GM10266 (cell line): ENCODE results near the gene SLC26A9.

Experiments
- DNase-seq: peaks from one replicate; pipeline ENCODE4 v3.0.0; 2012; ENCODE audit errors: extremely low spot score
- CTCF ChIP-seq: IDR thresholded peaks from 2 replicates; pipeline ENCODE4 v1.5.1; 2012; ENCODE audit warnings: mild to moderate bottlenecking, low read depth; ENCODE audit not compliant: control insufficient read depth, insufficient read depth; ENCODE audit errors: missing control alignments

The SLC26A9 gene

DNA sequence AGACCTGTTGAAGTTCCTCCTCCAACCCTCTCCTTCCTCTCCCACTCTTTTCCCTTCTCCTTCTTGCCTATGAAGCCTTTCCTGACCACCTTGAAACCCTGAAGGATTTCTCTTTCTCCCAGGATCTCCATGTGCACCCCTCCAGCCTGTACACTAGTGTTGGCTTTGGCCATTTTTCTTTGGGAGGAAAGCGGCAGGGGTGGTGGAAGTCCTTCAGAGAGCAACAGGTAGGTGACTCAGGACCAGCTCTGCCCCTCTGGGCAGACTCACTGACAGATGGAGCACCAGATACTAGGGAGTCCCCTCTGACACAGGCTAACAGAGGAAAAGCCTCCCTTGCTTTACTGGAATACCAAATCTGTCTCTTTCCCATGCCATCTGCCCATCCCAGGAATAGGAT lies 4.6 kb downstream of the SLC26A9 start:
- no peak for TF ChIP-seq CTCF
- DNase-seq: no peak

- DNase-seq: no peak
Observed at GRCh38 chr1:205936846-205937586, 6.2 kb downstream of the SLC26A9 start.

DNA sequence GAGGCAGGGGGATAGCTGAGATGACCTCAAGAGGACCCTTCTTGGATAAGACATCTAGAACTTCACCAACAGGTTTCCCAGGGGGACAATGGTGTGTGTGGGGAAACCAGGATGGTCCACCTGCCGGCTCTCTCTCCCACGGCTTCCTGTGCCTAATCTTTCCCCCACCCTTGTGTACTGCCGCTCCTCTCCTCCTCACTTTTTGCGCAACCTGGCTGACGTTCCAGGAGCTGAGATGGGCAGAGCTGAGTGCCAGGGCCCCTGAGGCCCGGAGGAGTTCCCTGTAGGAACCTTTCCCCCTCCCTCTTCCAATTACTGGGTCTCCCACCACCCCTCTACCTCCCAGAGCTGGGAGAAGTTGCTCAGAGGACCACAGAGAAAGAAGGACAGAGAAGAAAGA lies 6.9 kb downstream of the SLC26A9 start:
- no peak for TF ChIP-seq CTCF
- DNase-seq: no peak

More at GRCh38 chr1:205936846-205937586, 6.2 kb downstream of the SLC26A9 start:
- TF ChIP-seq CTCF: no peak

- no peak for DNase-seq
- no peak for TF ChIP-seq CTCF
Observed at GRCh38 chr1:205935869-205936268, 7.4 kb downstream of the SLC26A9 start.

DNA sequence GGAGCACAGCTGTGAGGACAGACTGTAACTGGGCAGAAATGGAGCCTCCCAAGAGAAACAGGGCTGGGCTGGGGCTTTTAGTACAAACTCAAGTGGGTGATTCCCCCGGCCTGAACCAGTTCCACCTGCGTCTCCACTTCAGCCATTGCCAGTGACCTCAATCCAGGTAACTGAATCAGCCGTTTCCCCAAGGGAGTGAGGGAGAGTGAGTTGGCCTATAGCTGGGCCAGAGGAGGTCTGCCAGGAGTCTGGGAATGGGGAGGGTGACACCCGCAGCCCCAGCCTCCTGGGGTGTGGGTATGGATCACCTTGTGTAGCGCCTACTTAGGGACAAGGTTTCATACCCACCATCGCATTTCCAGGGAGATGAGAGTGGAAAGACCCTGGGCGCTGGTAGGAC lies 8.5 kb downstream of the SLC26A9 start:
- no peak for DNase-seq

DNA sequence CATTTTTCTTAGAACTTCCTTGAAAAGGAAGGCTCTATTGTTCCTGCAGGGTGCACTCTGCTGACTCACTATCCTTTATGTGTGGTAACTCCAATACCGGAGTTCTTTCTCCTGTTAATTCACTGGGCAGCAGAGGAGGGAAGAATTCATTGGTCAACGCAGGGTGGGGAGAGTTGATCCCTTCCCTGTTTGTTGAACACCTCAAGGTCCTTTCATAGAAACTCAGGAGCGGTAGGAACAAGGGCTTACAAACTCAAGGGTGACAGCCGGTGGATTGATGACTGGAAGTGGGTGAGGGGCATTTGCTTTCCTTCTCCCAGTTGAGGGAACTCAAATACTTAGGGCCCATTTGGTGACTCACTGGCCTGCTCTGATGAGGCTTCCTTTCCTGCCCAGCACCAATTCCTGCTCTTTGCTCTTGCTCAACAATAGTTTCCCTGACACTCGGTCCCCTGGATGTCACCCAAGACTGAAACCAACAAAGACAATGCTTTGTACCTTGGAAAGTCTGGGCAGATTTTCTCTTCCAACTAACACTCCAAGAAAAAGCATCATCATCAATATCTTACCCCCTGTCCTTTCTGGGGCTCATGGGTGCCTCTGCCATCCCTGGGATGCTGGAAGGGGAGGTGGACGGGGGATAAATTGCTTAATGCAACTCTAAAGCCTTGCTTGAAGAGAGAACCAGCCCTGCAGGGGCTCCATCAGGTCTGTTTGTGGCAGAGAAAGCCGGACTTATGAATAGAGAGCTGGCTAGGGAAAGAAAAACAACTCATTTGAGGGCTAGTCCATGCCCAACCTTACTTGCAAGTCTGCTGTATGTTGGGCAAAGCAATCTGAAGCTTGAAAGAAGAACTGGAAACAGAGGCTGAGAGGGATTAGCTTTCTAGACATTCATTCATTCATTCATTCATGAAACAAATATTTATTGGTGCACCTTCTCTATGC lies 9.3 kb downstream of the SLC26A9 start:
- TF ChIP-seq CTCF: no peak
- DNase-seq: no peak

More for the DNA sequence above, 8.5 kb downstream of the SLC26A9 start:
- TF ChIP-seq CTCF: no peak

GRCh38 chr1:205932776-205933175 lies 10.5 kb downstream of the SLC26A9 start:
- no peak for TF ChIP-seq CTCF
- DNase-seq: no peak
